Measurements from ENCODE around the gene DROSHA. TPM values are rescaled to one million over a fixed set of nuclear protein-coding genes. Genes with fewer than 3 reads are reported as not detected.

The DROSHA gene
- total and polyA plus RNA-seq, 2 of the 8 experiments (the other 6 are each of a cell fraction or from before 2014, with no cell fraction given): 65.9 to 122 TPM

GRCh38 chr5:31523041-31523440 lies 8.9 kb downstream of the DROSHA start (continued):
- TF ChIP-seq, protein P1, sequence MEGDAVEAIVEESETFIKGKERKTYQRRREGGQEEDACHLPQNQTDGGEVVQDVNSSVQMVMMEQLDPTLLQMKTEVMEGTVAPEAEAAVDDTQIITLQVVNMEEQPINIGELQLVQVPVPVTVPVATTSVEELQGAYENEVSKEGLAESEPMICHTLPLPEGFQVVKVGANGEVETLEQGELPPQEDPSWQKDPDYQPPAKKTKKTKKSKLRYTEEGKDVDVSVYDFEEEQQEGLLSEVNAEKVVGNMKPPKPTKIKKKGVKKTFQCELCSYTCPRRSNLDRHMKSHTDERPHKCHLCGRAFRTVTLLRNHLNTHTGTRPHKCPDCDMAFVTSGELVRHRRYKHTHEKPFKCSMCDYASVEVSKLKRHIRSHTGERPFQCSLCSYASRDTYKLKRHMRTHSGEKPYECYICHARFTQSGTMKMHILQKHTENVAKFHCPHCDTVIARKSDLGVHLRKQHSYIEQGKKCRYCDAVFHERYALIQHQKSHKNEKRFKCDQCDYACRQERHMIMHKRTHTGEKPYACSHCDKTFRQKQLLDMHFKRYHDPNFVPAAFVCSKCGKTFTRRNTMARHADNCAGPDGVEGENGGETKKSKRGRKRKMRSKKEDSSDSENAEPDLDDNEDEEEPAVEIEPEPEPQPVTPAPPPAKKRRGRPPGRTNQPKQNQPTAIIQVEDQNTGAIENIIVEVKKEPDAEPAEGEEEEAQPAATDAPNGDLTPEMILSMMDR (IDR thresholded peaks at IDR 0.05; ENCODE audit: control extremely low read depth in 1 of 3, insufficient read depth in 1 of 3, low read depth in 1 of 3, low read length in 3 of 3): no peak
- TF ChIP-seq SIX5 (IDR thresholded peaks at IDR 0.05; ENCODE audit: low read depth, low read length) (no peak), BACH1 (IDR thresholded peaks at IDR 0.05; ENCODE audit: low read length) (no peak), RFX5 (IDR thresholded peaks at IDR 0.05; ENCODE audit: borderline replicate concordance, low read depth, low read length) (no peak), SIRT6 (IDR thresholded peaks at IDR 0.05; ENCODE audit: low read length) (no peak)
- TF ChIP-seq, protein P2, sequence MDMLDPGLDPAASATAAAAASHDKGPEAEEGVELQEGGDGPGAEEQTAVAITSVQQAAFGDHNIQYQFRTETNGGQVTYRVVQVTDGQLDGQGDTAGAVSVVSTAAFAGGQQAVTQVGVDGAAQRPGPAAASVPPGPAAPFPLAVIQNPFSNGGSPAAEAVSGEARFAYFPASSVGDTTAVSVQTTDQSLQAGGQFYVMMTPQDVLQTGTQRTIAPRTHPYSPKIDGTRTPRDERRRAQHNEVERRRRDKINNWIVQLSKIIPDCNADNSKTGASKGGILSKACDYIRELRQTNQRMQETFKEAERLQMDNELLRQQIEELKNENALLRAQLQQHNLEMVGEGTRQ (IDR thresholded peaks at IDR 0.05; ENCODE audit: low read length): no peak

Measured in H1 (cell line).